ENCODE results near the gene RAB38. TPM values are rescaled to one million over a fixed set of nuclear protein-coding genes. Genes with fewer than 3 reads are reported as not detected.

Gene RAB38
- total RNA-seq, result 10 to 100 TPM in 1 of 4 donors, 1 to 10 TPM in 2, not detected in 1; 1.3 to 56.8 (median 7.2) TPM

GRCh38 chr11:88174709-88175568, at the start of gene RAB38:
Gene RAB38 (minus strand): TSS chr11:88175443. CDS start chr11:88175384, 59 bp downstream.
- no peak for TF ChIP-seq POLR2A (IDR thresholded peaks at IDR 0.05)
- no peak for TF ChIP-seq CTCF (IDR thresholded peaks at IDR 0.05)
- DNase-seq, result peak; percentile 52 to 60
- Histone ChIP-seq H3K9me3 (no peaks in the 10 kb centered on the region), H3K36me3 (no peaks in the 10 kb centered on the region), H3K27ac (peak within 1 kb of the TSS; percentile 59 to 72), H3K4me1 (no peaks in the 10 kb centered on the region), H3K4me3 (peak within 1 kb of the TSS; percentile 49 to 56), H3K27me3 (no peaks in the 10 kb centered on the region)
- intact Hi-C loops (cut with DNase I; ENCODE audit: low total_unique reads), result no loop called here

GRCh38 chr11:88213406-88213805, 38.2 kb upstream of the RAB38 start:
- no peak for DNase-seq
- no peaks in the 10 kb centered on the region for H3K27me3 ChIP-seq
- TF ChIP-seq CTCF (IDR thresholded peaks at IDR 0.05) (no peak), POLR2A (IDR thresholded peaks at IDR 0.05) (no peak)
- no peaks in the 10 kb centered on the region for H3K4me1 ChIP-seq
- intact Hi-C loops (cut with DNase I; ENCODE audit: low total_unique reads), result loop anchor here (2.0 kb wide), 1 partner anchor 47 kb away; no protein-coding TSS in a partner anchor
- no peaks in the 10 kb centered on the region for H3K9me3 ChIP-seq
- H3K4me3 ChIP-seq, result no peak overlapping the region
- H3K27ac ChIP-seq, result no peak overlapping the region
- H3K36me3 ChIP-seq, result no peaks in the 10 kb centered on the region

- Histone ChIP-seq H3K9me3 (no peaks in the 10 kb centered on the region), H3K27ac (no peak overlapping the region), H3K4me1 (no peaks in the 10 kb centered on the region), H3K36me3 (no peaks in the 10 kb centered on the region), H3K4me3 (no peak overlapping the region), H3K27me3 (no peaks in the 10 kb centered on the region)
- no peak for TF ChIP-seq CTCF (IDR thresholded peaks at IDR 0.05)
- no peak for TF ChIP-seq POLR2A (IDR thresholded peaks at IDR 0.05)
- intact Hi-C loops (cut with DNase I; ENCODE audit: low total_unique reads), result loop anchor here (2.0 kb wide), 1 partner anchor 49 kb away; no protein-coding TSS in a partner anchor
- DNase-seq, result no peak
These were observed 37.1 kb upstream of the RAB38 start for GRCh38 chr11:88212300-88212699.

- no peak for DNase-seq
- Histone ChIP-seq H3K27me3 (no peaks in the 10 kb centered on the region), H3K27ac (no peak overlapping the region), H3K9me3 (no peaks in the 10 kb centered on the region), H3K4me3 (no peak overlapping the region), H3K36me3 (no peaks in the 10 kb centered on the region), H3K4me1 (no peaks in the 10 kb centered on the region)
- no peak for TF ChIP-seq CTCF (IDR thresholded peaks at IDR 0.05)
- no peak for TF ChIP-seq POLR2A (IDR thresholded peaks at IDR 0.05)
- intact Hi-C loops (cut with DNase I; ENCODE audit: low total_unique reads), result no loop called here
These were observed 33.5 kb upstream of the RAB38 start for GRCh38 chr11:88208745-88209144.

- H3K27me3 ChIP-seq, result no peaks in the 10 kb centered on the region
- H3K4me3 ChIP-seq, result no peak overlapping the region
- intact Hi-C loops (cut with DNase I; ENCODE audit: low total_unique reads), result no loop called here
- no peaks in the 10 kb centered on the region for H3K36me3 ChIP-seq
- DNase-seq, result no peak
- no peak for TF ChIP-seq CTCF (IDR thresholded peaks at IDR 0.05)
- no peak overlapping the region for H3K27ac ChIP-seq
- no peaks in the 10 kb centered on the region for H3K4me1 ChIP-seq
- no peaks in the 10 kb centered on the region for H3K9me3 ChIP-seq
These were observed 31.5 kb upstream of the RAB38 start for GRCh38 chr11:88206751-88207150.

Measured in uterus (tissue), 4 donors.